NCI-H1930 (cell line): ENCODE results near the gene ELMO2.
A peak's percentile ranks its signal among the peaks of the same experiment; 100 is the strongest.

Experiments
- DNase-seq, 2 experiments: peaks; one replicate each; lab custom pipeline; 2025; lab: John Stamatoyannopoulos, UW

ELMO2 gene

GRCh38 chr20:46352370-46352938 is 54.0 kb downstream of the ELMO2 start:
- DNase-seq = no peak

DNA sequence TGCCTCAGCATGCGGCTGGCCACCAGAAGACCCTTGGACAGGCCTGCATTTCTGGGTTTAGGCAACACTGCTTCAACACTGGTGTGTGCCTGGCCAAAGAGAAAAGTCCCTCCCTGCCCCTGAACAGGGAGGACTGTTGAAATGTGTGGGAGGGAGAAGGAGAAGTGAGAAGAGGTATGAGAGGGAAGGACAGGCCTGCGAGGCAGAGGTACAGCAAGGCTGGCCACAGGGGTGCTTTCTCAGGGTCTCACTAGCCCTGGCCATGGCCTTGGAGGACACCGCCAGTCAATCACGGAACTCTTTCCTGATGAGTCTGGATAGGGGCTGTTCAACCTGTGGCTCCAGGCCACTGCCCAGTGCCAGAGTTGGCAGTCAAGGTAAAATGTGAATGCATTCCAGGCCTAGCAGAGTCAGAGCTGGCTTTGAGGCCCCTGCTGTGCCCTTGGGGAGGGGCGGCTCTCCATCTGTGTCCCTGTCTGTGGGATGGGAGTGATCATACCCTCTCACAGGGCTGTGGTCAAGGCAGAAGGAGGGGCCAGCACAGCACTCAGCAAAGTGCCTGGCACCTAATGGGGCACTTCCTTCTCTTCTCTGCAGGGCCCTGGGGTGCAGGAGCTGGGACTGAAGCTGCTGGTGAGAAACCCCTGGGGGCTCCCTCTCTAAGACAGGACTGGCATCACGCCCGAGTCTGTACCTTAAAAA is 54.9 kb downstream of the ELMO2 start:
- no peak for DNase-seq

DNA sequence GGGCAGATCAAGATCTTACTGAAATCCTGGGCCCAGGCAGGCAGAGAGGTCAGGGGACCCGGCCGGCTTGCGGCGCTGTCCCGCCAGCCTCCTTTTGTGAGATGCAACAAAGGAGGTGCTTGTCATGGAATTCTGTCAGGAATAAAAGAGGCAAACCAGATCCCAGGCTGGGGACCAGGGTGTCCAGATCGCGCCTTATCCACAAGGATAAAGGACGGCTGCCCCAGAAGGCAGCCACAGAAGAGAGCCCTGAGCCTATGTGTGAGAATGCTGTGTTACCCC is 55.5 kb downstream of the ELMO2 start:
- DNase-seq = no peak

DNA sequence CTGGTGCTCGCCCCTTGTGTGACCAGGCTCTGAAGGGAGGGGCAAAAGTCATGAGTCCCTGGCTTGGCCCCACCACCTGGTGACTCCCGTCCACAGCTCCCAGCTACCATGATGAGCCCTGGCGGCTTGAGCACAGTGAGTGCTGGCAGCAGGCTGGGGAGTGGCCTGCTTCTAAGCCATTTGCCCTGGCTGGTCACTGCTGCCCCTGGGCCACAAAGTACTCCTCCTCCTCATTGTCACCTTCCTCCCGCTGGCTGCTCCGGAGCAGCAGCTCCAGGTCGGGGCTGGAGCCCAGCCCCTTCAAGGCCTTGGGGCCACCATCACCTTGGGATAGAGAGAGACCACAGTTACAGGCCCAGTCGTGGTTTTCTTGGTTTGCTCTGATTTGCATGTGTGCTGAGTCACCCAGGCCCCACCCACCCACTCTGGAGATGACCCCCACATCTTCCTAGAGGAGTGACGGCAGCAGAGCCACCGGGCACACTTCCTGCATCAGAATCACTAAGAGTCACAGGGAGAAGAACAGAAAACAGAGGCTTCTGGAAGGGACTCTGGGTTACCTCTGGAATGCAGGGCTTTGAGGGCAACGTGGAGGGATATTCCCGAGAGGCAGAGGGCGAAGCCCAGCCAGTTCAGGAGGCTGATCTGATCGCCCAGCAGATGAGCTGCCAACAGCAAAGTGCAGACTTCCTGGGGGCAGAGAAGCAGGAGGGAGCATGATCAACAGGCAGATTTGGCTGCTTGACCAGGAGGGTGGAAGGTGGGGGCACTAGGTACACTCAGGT is 56.0 kb downstream of the ELMO2 start:
- DNase-seq = no peak

DNA sequence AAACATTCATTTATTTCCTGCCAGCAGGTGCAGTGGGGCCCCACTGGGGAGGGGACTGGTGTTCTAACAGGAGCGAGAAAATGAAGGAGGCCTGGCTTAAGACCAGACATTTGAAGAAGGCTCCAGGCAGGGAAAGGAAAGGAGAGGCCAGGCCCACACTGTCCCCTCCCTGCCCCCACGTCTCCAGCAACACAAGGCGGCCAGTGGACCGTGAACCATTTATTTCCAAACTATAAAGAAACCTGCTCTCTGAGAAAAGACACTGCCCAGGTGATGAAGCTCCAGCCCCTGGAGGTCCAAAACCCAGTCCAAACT is 56.7 kb downstream of the ELMO2 start:
- no peak for DNase-seq

GRCh38 chr20:46349035-46349741 is 57.2 kb downstream of the ELMO2 start:
- DNase-seq = peak; percentile 25 to 64

GRCh38 chr20:46347841-46348803 is 58.3 kb downstream of the ELMO2 start:
- DNase-seq = no peak

DNA sequence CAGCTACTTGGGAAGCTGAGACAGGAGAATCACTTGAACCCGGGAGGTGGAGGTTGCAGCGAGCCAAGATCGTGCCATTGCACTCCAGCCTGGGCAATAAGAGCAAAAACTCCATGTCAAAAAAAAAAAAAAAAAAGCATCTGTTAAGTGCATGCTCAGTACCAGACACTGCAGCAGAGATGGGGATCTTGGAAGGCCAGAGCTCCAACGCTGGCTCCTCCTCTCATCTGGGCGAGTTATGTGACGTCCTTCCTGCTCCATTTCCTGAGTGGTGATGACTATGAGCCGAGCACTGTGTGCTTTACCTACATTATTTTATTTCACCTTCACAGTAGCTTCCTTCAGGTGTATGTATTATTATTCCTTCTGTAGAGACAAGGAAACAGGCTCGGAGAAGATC is 59.6 kb downstream of the ELMO2 start:
- DNase-seq = no peak

DNA sequence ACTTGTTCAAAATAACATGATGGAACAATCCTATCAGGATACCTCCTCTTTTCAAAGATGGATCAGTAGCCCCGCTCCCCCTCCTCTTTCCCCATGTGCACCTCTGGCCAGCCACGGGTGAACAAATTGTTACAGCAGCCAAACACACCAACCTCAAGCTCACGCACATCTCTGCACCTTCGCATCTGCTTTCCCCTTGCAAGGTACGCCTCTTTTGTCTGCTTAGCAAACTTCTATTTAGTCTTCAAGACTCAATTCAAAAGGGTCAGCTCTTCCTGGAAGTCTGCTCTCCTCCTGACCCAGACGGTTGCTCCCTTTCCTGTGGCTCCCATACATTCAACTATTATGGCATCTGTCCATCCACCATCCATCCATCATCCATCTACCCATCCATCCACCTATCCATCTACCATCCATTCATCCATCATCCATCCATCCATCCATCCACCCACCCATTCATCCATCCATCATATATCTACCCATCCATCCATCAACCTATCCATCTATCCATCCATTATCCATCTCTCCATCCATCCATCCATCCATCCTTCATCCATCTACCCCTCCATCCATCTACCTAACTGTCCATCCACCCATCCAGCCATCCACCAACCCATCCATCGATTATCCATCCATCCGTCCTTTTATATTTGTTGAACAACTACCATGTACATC is 61.8 kb downstream of the ELMO2 start:
- DNase-seq = no peak

- no peak for DNase-seq
Measured at GRCh38 chr20:46343975-46344357, 62.4 kb downstream of the ELMO2 start.

GRCh38 chr20:46343348-46343974 is 63.0 kb downstream of the ELMO2 start:
- no peak for DNase-seq

GRCh38 chr20:46342451-46343347 is 63.7 kb downstream of the ELMO2 start:
- DNase-seq = no peak

DNA sequence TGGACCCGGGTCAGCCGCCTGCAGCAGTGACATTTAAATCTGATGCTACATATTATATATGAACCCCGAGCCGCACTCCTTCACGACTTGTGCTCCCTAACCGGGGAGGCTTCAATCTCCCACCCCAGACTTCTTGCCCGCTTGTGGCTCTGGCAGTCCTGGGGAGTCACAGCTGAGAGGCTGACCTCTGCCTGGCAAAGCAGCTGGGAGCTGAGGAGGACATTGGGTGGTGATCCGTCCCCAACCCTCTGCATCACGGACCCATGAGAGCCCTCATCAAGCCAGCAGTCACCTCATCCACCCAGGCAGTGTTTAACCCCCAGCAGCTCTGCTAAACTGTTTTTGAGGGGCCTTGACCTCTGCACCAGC is 64.4 kb downstream of the ELMO2 start:
- no peak for DNase-seq

GRCh38 chr20:46341074-46342009 is 65.1 kb downstream of the ELMO2 start:
- DNase-seq = no peak

- DNase-seq = no peak
Measured at GRCh38 chr20:46339037-46339436, 67.4 kb downstream of the ELMO2 start.

GRCh38 chr20:46336735-46337134 is 69.7 kb downstream of the ELMO2 start:
- DNase-seq = no peak

DNA sequence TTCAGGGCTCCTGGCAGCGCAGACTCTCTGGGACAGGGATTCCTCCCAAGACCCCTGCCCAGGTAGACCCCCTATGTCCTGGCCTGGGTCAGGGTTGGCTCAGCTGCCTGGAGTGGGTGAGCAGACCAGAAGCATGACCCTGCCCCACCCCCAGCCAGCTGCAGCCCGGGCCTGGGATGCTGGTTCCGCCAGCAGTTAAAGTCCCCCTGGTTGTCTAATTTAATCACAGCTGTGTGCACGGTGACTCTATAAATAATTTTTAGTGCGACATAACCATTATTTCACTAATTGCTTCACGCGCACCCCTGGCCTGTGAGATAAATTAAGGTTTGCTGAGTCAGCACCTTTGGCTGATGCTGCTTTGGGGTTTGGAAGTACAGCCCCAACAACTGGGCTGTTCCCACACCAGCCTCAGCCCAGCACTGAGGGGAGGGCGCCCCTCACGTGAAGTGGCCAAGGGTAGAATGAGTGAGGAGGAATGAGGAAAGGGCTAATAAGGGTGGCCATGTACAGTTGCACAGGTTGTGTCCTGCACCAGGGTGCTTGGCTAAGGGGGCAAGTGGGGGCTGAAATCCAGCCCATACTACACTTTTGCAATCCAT is 72.0 kb downstream of the ELMO2 start:
- no peak for DNase-seq
